ENCODE measurements around the gene CCND2. TPM values are rescaled to one million over a fixed set of nuclear protein-coding genes. Genes with fewer than 3 reads are reported as not detected.

The CCND2 gene
- total and polyA plus RNA-seq, 9 of the 15 experiments (the other 6 are each of a cell fraction or from before 2014, with no cell fraction given) = 13.6 to 99.3 (median 39.6) TPM

- no TSS peak for BruUV-seq (replicated peaks)
- in situ Hi-C loops (cut with MboI) = no loop called here
- Histone ChIP-seq H4K20me1 (replicated peaks; ENCODE audit: control insufficient read depth, insufficient read depth, low read length) (no peaks in the 10 kb centered on the region), H3K27me3 (ENCODE audit: control insufficient read depth in 2 of 2, insufficient read depth in 2 of 2, low read length in 2 of 2) (peaks cover 3 to 18% of the 10 kb centered on the region in 2 experiments; a peak in 4 of 5 replicates), H3K9me1 (ENCODE audit: control insufficient read depth, insufficient read depth, low read length) (no peaks in the 10 kb centered on the region), H3K4me2 (ENCODE audit: insufficient read depth, low read length) (no peak overlapping the region), H3K79me2 (ENCODE audit: control insufficient read depth, insufficient read depth, low read length) (no peaks in the 10 kb centered on the region), H3K36me3 (ENCODE audit: control insufficient read depth, insufficient read depth, low read length) (no peaks in the 10 kb centered on the region), H3K4me3 (no peak overlapping the region), H3K9me3 (replicated peaks; ENCODE audit: control insufficient read depth, insufficient read depth, low read depth, low read length) (no peaks in the 10 kb centered on the region), H3K4me1 (replicated peaks in 1 of 2; ENCODE audit: control insufficient read depth in 2 of 2, insufficient read depth in 2 of 2, low read length in 2 of 2) (no peaks in the 10 kb centered on the region), H3K27ac (ENCODE audit: extremely low read depth, low read depth, low read length) (no peak overlapping the region), H2AFZ (ENCODE audit: low read depth, low read length) (no peak overlapping the region), H3K9ac (ENCODE audit: insufficient read depth in 1 of 2, low read depth in 2 of 2, low read length in 2 of 2) (no peak overlapping the region)
- WGBS (ENCODE audit: insufficient coverage, low coverage, missing lambda C conversion rate) = 13% methylated on average over 2 of the region's 3 CpGs
- ChIA-PET CTCF (ENCODE audit: low intra/inter-chr PET ratio) (no interaction called here), POLR2A (no interaction called here)
- TF ChIP-seq MTF1 (CRISPR knock-in tag; IDR thresholded peaks at IDR 0.05; ENCODE audit: borderline replicate concordance) (no peak), ZNF561 (CRISPR knock-in tag; conservative IDR thresholded peaks at IDR 0.05) (no peak), ZSCAN32 (CRISPR knock-in tag; IDR thresholded peaks at IDR 0.05) (no peak), STAT6 (CRISPR knock-in tag; IDR thresholded peaks at IDR 0.05) (no peak)
- DNase-seq (ENCODE audit: extremely low read depth in 1 of 4, low spot score in 3 of 4) (no peak), ATAC-seq (no peak), FAIRE-seq (no peak)
- intact Hi-C loops (cut with micrococcal nuclease) = loop anchor here (10.0 kb wide), 1 partner anchor 121 kb away; no protein-coding TSS in a partner anchor
Measured at GRCh38 chr12:4225571-4225970, 48.0 kb upstream of the CCND2 start.

Data from K562 (cell line).